WTC11 (cell line): Measurements from ENCODE around the gene COL25A1.

Source experiments
- CREB1 ChIP-seq: sonication (generic); formaldehyde crosslinking; IDR thresholded peaks from 2 replicates; pipeline ENCODE4 v1.8.0; 2023; ENCODE audit warnings: mild to moderate bottlenecking, missing genetic modification reagents
- ETV6 ChIP-seq: sonication (generic); formaldehyde crosslinking; IDR thresholded peaks from 2 replicates; pipeline ENCODE4 v1.8.1; 2022; ENCODE audit warnings: mild to moderate bottlenecking, missing genetic modification reagents
- JUN ChIP-seq: sonication (generic); formaldehyde crosslinking; IDR thresholded peaks from 2 replicates; pipeline ENCODE4 v1.8.0; 2023; ENCODE audit warnings: mild to moderate bottlenecking, missing genetic modification reagents
- MXD4 ChIP-seq: fragments of 250-450 bp; sonication (Bioruptor Pico); IDR thresholded peaks from 2 replicates; pipeline ENCODE4 v1.8.0; 2021; ENCODE audit warnings: mild to moderate bottlenecking, moderate library complexity, borderline replicate concordance
- NR2C2 ChIP-seq: sonication (generic); formaldehyde crosslinking; IDR thresholded peaks from 2 replicates; pipeline ENCODE4 v1.8.0; 2022; ENCODE audit warnings: mild to moderate bottlenecking, missing genetic modification reagents
- TEAD4 ChIP-seq: sonication (generic); formaldehyde crosslinking; IDR thresholded peaks from 2 replicates; pipeline ENCODE4 v1.8.0; 2022; ENCODE audit warnings: mild to moderate bottlenecking, missing genetic modification reagents
- TP53 ChIP-seq: sonication (generic); formaldehyde crosslinking; IDR thresholded peaks from 2 replicates; pipeline ENCODE4 v1.8.1; 2023; ENCODE audit warnings: mild to moderate bottlenecking, missing genetic modification reagents
- ZBTB21 ChIP-seq: sonication (generic); formaldehyde crosslinking; IDR thresholded peaks from 2 replicates; pipeline ENCODE4 v1.8.1; 2023; ENCODE audit warnings: mild to moderate bottlenecking, missing genetic modification reagents, borderline replicate concordance
- ZNF423 ChIP-seq: fragments of 250-450 bp; sonication (Bioruptor Pico); IDR thresholded peaks from 2 replicates; pipeline ENCODE4 v2.1.2; 2022; ENCODE audit warnings: mild to moderate bottlenecking, moderate library complexity
- TF ChIP-seq, protein P1 (sequence below): fragments of 200-600 bp; IDR thresholded peaks from 2 replicates; pipeline ENCODE4 v1.8.0; 2022; ENCODE audit warnings: antibody characterized with exemption
- TF ChIP-seq, protein P2 (sequence below): sonication (generic); formaldehyde crosslinking; IDR thresholded peaks from 2 replicates; pipeline ENCODE4 v1.8.1; 2023; ENCODE audit warnings: mild to moderate bottlenecking, moderate library complexity, missing genetic modification reagents
- TF ChIP-seq, protein P3 (sequence below): sonication (generic); formaldehyde crosslinking; conservative IDR thresholded peaks from 2 replicates; pipeline ENCODE4 v1.8.1; 2022; ENCODE audit warnings: mild to moderate bottlenecking, missing genetic modification reagents
- TF ChIP-seq, protein P4 (sequence below): sonication (generic); formaldehyde crosslinking; IDR thresholded peaks from 2 replicates; pipeline ENCODE4 v1.8.0; 2022; ENCODE audit warnings: mild to moderate bottlenecking, missing genetic modification reagents
- TF ChIP-seq, protein P5 (sequence below): sonication (generic); formaldehyde crosslinking; IDR thresholded peaks from 2 replicates; pipeline ENCODE4 v1.8.0; 2022; ENCODE audit warnings: mild to moderate bottlenecking, missing genetic modification reagents

DNA sequence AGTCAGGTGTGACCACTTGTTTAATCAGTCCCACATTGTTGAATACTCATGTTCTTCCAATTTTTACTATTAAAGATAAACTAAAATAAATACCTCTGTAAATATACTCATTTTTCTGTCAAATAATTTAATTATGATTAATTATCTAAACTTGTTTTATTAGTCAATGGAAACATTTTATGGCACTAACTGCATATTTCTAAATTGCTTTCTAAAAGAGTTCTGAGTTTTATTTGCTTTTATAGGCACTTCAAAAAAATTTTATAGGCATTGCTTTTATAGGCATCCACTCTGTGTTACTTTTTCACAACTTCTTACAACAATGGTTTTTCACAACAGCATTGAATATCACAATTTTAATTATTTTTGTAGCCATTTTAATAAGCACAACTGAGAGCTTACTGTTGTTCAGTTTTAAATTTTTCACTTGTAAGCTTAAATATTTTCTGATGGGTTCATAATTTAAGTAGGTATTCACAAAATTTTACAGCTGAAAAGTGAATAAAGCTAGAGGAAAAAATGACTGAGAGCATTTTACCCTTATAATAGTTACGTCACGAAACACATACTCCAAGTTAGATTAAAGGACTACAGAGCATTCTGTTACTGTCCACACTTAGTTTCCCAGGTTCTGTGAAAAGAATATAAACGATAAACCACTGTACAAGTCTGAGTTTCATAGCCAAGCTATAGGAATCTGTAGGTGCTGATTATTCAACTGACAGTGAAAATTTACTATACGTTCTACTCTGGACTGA lies 398.8 kb downstream of the COL25A1 start:
- TF ChIP-seq MXD4 (CRISPR knock-in tag) = no peak
- no peak for TF ChIP-seq NR2C2 (CRISPR knock-in tag)
- no peak for TF ChIP-seq TEAD4 (CRISPR knock-in tag)
- no peak for TF ChIP-seq ZBTB21 (CRISPR knock-in tag)
- TF ChIP-seq, protein P1, sequence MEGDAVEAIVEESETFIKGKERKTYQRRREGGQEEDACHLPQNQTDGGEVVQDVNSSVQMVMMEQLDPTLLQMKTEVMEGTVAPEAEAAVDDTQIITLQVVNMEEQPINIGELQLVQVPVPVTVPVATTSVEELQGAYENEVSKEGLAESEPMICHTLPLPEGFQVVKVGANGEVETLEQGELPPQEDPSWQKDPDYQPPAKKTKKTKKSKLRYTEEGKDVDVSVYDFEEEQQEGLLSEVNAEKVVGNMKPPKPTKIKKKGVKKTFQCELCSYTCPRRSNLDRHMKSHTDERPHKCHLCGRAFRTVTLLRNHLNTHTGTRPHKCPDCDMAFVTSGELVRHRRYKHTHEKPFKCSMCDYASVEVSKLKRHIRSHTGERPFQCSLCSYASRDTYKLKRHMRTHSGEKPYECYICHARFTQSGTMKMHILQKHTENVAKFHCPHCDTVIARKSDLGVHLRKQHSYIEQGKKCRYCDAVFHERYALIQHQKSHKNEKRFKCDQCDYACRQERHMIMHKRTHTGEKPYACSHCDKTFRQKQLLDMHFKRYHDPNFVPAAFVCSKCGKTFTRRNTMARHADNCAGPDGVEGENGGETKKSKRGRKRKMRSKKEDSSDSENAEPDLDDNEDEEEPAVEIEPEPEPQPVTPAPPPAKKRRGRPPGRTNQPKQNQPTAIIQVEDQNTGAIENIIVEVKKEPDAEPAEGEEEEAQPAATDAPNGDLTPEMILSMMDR = no peak
- no peak for TF ChIP-seq ETV6 (CRISPR knock-in tag)
- TF ChIP-seq, protein P2, sequence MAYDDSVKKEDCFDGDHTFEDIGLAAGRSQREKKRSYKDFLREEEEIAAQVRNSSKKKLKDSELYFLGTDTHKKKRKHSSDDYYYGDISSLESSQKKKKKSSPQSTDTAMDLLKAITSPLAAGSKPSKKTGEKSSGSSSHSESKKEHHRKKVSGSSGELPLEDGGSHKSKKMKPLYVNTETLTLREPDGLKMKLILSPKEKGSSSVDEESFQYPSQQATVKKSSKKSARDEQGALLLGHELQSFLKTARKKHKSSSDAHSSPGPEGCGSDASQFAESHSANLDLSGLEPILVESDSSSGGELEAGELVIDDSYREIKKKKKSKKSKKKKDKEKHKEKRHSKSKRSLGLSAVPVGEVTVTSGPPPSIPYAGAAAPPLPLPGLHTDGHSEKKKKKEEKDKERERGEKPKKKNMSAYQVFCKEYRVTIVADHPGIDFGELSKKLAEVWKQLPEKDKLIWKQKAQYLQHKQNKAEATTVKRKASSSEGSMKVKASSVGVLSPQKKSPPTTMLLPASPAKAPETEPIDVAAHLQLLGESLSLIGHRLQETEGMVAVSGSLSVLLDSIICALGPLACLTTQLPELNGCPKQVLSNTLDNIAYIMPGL = no peak
- no peak for TF ChIP-seq TP53 (CRISPR knock-in tag)
- TF ChIP-seq, protein P3, sequence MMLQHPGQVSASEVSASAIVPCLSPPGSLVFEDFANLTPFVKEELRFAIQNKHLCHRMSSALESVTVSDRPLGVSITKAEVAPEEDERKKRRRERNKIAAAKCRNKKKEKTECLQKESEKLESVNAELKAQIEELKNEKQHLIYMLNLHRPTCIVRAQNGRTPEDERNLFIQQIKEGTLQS (CRISPR knock-in tag) = no peak
- no peak for TF ChIP-seq CREB1 (CRISPR knock-in tag)
- TF ChIP-seq JUN (CRISPR knock-in tag) = no peak
- TF ChIP-seq, protein P4, sequence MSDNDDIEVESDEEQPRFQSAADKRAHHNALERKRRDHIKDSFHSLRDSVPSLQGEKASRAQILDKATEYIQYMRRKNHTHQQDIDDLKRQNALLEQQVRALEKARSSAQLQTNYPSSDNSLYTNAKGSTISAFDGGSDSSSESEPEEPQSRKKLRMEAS (CRISPR knock-in tag) = no peak
- TF ChIP-seq, protein P5, sequence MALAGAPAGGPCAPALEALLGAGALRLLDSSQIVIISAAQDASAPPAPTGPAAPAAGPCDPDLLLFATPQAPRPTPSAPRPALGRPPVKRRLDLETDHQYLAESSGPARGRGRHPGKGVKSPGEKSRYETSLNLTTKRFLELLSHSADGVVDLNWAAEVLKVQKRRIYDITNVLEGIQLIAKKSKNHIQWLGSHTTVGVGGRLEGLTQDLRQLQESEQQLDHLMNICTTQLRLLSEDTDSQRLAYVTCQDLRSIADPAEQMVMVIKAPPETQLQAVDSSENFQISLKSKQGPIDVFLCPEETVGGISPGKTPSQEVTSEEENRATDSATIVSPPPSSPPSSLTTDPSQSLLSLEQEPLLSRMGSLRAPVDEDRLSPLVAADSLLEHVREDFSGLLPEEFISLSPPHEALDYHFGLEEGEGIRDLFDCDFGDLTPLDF (CRISPR knock-in tag) = no peak
- TF ChIP-seq ZNF423 (CRISPR knock-in tag) = no peak
